NCI-H510A (cell line): ENCODE data around the gene MORC2.

ENCODE experiments used
- DNase-seq: peaks from one replicate; lab custom pipeline; 2025; lab: John Stamatoyannopoulos, UW

Gene MORC2

GRCh38 chr22:30920407-30920806, 48.2 kb downstream of the MORC2 start:
- no peak for DNase-seq

DNA sequence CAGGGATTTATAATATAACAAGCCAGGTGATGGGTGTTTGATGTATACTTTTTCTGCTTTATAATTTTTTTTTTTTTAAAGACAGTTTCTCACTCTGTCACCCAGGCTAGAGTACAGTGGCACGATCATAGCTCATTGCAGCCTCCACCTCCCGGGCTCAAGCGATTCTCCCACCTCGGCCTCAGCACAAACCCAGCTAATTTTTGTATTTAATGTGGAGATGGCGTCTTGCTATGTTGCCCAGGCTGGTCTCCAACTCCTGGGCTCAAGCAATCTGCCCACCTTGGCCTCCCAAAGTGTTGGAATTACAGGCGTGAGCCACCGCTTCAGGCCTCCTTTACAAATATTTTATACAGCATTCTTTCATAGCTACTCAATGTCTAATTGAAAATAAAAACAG, 48.6 kb downstream of the MORC2 start:
- DNase-seq: no peak

GRCh38 chr22:30918761-30919160, 49.8 kb downstream of the MORC2 start:
- no peak for DNase-seq

GRCh38 chr22:30910358-30910757, 58.2 kb downstream of the MORC2 start:
- no peak for DNase-seq

DNA sequence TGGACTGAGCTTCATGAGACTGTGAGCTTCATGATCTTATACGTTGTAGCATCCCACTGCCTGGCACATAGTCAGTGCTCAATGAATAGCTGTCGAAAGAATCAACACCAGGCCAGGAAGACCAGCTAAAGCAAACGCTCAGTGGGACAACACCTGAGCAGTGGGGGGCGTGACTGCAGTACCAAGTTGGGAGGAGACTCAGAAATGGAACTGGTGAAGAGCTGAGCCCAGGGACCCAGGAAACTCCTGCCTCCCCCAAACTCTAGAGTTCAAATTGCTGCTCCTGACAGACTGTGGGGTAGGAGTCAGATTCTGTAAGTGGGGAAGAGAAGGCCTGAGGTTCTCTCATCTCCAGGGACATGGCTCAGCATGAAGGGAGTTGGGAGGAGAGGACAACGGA, 59.3 kb downstream of the MORC2 start:
- no peak for DNase-seq

- DNase-seq: no peak
These were observed 60.5 kb downstream of the MORC2 start for GRCh38 chr22:30908051-30908461.

GRCh38 chr22:30906946-30907345, 61.6 kb downstream of the MORC2 start:
- no peak for DNase-seq

DNA sequence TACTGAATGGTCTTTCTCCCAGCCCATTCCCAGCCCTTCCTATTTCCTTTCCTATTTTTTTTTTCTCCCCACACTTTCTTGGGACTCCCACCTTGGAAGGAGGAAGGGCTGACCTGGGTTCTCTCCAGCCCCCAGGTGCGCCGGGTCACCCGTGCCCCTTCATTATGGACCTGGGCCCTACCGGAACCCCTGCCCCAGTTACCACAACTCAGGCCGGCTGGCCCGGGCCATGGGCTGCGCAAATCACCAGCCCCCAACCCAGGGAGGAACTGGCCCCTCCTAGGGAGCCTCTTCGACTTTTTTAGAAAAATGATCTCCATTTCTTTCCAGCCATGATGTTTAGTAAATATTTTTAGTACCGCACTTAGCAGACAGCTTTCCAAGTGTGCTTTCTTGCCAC, 62.2 kb downstream of the MORC2 start:
- DNase-seq: no peak

- DNase-seq: no peak
These were observed 62.8 kb downstream of the MORC2 start for GRCh38 chr22:30905696-30906341.

DNA sequence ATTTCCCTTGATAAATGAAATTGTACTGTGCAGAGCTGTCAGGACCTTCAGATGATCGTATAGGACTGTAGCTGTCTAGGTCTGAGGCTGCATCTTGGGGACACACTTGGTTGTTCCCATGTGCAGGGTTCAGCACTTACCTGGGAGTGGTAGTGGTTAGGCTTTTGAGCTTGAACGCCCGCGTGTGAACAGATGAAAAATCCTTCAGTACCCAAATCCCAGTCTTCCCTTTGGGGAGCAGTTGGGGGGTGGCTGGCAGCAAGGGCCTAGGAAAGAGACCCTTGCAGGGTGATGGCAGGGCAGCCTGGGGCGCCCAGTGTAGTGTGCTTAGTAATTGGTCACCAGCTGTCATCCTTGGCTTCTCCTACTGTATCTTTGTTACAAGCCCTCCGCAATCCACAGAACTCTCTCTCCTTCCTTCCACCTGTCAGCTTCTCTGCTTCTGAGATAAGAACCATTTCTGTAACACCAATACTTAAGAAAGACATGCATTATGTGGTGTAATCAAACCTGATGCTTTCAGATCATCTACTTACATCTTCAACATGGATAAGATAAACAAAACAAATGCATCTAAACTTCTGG, 64.6 kb downstream of the MORC2 start:
- no peak for DNase-seq

GRCh38 chr22:30902496-30903357, 65.8 kb downstream of the MORC2 start:
- no peak for DNase-seq

- no peak for DNase-seq
These were observed 74.2 kb downstream of the MORC2 start for GRCh38 chr22:30894371-30894740.

DNA sequence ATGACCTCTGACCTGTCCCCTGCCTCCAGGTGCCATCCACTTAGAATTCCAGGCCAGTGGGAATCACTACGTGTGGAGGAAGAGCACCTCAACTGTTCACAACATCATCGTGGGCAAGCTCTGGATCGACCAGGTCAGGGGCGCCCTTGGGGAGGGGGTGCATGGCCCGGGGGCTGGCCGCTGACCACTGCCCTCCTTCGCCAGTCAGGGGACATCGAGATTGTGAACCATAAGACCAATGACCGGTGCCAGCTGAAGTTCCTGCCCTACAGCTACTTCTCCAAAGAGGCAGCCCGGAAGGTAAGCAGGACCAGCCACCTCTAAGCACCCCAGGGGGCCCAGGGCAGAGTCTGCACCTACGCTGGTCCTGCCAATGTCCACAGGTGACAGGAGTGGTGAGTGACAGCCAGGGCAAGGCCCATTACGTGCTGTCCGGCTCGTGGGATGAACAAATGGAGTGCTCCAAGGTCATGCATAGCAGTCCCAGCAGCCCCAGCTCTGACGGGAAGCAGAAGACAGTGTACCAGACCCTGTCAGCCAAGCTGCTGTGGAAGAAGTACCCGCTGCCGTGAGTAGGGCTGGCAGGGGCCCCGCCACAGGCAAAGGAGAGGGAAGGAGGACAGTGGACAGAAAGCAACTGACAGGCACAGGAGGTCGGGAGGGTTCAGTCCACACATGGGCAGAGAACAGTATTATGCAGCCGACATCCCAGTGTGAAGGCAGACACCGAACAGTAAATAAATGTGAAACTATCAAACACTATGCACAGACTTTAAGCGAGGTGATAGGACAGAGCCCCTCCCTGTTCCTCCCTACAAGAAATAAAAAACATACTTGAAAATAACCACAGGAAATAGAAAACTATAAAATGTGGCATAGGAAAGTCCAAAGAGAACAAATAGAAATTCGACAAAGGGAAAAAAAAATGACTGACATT, 74.9 kb downstream of the MORC2 start:
- DNase-seq: no peak

- no peak for DNase-seq
These were observed 75.8 kb downstream of the MORC2 start for GRCh38 chr22:30892731-30893221.

- DNase-seq: no peak
These were observed 76.3 kb downstream of the MORC2 start for GRCh38 chr22:30892286-30892685.

DNA sequence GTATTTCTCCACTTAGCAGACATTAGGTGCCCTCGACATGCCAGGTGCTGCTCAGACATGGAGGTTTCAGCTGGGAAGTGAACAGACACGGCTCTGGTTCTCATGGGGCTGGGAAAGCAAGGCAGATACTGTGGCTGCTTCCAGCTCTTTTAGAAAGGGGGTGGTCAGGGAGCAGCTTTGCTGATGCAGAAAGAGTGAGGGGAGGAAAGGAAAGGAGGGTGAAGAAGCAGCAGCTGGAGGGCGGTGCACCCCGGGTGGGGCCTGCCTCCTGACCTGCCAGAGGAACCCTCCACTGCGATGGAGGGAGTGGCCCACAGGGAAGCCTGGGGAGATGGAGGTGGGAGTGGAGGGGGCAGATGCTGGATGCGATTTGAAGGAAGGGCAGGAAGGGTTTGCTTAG, 76.8 kb downstream of the MORC2 start:
- DNase-seq: no peak

GRCh38 chr22:30891443-30891755, 77.2 kb downstream of the MORC2 start:
- no peak for DNase-seq

DNA sequence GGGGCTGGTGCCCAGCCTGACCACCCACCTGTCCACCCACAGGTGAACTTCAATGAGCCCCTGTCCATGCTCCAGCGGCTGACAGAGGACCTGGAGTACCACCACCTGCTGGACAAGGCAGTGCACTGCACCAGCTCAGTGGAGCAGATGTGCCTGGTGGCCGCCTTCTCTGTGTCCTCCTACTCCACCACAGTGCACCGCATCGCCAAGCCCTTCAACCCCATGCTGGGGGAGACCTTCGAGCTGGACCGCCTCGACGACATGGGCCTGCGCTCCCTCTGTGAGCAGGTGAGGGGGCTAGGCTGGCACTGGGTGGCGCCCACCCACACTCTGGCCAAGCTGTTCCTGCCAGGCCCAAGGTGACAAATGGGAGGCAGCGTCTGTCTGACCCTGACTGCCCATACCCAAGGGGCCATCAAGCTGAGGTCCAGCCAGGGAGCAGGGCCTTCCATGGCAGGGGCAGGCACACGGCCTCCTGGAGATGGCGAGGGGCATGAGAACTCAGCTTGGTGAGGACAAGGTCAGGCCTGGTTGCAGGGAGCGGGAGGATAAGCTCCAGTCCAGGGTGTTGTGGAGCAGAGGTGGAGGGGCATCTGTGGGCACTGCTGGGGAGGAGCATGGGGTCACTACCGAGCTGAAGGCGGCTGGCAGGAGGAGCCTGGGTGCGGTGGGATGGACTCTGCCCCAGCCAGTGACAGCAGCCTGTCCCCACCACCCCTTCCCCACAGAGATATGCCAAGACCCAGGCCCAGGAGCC, 77.7 kb downstream of the MORC2 start:
- DNase-seq: no peak

- no peak for DNase-seq
These were observed 78.5 kb downstream of the MORC2 start for GRCh38 chr22:30889996-30890480.

DNA sequence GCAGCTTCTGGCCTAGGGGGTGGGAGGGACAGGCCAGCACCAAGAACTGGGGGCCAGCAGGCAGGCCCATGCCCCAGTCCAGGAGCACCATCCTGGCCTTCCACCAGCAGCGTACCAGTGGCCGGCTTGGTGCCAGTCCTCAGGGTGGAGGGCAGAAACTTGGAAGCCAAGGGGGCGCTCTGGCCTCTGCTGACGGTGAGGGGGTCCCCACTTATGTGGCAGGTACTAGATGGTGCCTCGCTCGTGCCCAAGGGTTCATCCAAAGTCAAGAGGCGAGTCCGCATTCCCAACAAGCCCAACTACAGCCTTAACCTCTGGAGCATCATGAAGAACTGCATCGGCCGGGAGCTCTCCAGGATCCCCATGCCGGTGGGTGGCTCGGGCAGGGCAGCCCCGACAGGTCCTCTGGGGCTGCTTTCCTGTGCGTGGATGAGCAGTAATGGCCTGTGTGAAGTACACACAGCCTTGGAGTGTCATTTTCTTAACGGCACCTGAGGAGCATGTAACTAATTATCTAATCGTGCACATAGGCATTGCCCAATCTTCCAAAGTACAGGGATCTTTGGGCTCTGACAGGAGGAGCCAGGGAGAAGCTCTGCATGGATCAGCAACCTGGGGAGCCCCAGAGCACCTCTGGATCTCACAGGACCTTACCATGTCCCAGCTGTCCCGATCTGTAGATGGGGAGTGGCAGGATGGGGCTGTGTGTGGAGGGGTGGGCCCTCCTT, 79.1 kb downstream of the MORC2 start:
- DNase-seq: no peak

- no peak for DNase-seq
These were observed 80.7 kb downstream of the MORC2 start for GRCh38 chr22:30887861-30888260.
